Measurements from ENCODE around the gene MARK3.

The MARK3 gene

DNA sequence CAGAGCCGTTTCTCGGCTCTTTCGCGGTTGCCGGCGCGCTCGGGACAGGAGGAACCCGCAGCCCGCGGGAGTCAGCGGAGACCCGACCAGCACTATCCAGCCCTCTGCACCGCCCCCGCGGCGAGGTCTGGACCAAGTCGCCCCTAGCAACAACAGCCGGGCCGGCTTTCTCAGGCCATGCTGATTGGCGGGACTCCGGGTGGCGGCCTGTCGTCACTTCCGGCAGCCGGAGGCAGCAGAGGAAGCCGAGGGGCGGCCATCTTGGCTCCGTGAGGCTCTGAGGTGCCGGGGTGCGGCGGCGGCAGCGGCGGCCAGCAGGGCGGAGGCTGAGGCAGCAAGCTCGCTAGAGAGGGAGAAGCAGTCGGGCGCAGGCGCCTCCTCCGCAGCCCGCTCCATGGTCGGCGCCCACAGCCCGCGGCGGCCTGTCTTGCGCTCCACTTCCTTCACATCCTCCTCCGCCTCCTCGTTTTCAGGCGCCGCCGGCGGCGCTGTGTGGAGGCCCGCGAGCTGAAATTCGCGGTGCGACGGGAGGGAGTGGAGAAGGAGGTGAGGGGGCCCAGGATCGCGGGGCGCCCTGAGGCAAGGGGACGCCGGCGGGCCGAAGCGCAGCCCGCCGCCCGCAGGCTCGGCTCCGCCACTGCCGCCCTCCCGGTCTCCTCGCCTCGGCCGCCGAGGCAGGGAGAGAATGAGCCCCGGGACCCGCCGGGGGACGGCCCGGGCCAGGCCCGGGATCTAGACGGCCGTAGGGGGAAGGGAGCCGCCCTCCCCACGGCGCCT lies at the start of gene MARK3:
Gene MARK3 (plus strand): TSS at position 264 of the 777 bp plus-strand sequence. CDS start 615 bp downstream, outside the sequence.
- in situ Hi-C loops (cut with HindIII; ENCODE audit: low sequenced_read_pairs): no loop called here
- peak within 1 kb of the TSS; percentile 98 for H3K4me3 ChIP-seq (ENCODE audit: low read depth, low read length)
- TF ChIP-seq, protein P1, sequence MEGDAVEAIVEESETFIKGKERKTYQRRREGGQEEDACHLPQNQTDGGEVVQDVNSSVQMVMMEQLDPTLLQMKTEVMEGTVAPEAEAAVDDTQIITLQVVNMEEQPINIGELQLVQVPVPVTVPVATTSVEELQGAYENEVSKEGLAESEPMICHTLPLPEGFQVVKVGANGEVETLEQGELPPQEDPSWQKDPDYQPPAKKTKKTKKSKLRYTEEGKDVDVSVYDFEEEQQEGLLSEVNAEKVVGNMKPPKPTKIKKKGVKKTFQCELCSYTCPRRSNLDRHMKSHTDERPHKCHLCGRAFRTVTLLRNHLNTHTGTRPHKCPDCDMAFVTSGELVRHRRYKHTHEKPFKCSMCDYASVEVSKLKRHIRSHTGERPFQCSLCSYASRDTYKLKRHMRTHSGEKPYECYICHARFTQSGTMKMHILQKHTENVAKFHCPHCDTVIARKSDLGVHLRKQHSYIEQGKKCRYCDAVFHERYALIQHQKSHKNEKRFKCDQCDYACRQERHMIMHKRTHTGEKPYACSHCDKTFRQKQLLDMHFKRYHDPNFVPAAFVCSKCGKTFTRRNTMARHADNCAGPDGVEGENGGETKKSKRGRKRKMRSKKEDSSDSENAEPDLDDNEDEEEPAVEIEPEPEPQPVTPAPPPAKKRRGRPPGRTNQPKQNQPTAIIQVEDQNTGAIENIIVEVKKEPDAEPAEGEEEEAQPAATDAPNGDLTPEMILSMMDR (IDR thresholded peaks at IDR 0.05; ENCODE audit: low read depth, low read length): peak; percentile 11
- peak; percentile 98 for DNase-seq (ENCODE audit: low read depth, low spot score)

DNA sequence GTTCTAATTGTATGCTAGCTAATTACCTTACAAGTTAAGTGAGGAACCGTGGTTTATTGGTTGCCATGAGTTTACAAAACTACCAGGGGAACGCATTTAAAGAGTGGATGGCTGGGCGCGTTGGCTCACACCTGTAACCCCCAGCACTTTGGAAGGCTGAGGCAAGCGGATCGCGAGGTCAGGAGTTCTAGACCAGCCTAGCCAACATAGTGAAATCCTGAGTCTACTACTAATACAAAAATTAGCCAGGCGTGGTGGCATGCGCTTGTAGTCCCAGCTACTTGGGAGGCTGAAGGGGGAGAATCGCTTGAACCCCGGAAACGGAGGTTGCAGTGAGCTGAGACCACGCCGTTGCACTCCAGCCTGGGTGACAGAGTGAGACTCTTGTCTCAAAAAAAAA lies 49.0 kb upstream of the MARK3 start:
- DNase-seq (ENCODE audit: low read depth, low spot score): no peak
- in situ Hi-C loops (cut with HindIII; ENCODE audit: low sequenced_read_pairs): no loop called here
- no peak overlapping the region for H3K4me3 ChIP-seq (ENCODE audit: low read depth, low read length)
- TF ChIP-seq, protein P1 (IDR thresholded peaks at IDR 0.05; ENCODE audit: low read depth, low read length): no peak

DNA sequence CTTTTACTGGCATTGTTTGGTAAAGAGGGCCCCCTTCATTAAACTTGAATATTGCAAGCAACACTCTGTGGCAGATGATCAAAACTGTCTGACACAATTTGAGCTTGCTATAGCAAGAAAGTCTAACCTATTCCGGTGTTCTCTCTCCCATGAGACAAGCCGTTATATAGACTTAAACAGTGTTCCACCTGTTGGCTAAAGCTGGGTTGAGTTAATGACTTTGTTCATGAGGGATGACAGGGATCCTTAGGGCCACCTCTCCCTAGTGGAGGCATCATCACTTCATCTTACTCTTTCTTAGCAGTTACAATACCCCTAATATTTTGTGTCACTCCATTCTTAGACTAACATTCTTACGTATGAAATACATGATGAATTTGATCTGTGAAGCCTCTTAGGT lies 47.4 kb upstream of the MARK3 start:
- DNase-seq (ENCODE audit: low read depth, low spot score): no peak
- in situ Hi-C loops (cut with HindIII; ENCODE audit: low sequenced_read_pairs): no loop called here
- no peak overlapping the region for H3K4me3 ChIP-seq (ENCODE audit: low read depth, low read length)
- TF ChIP-seq, protein P1 (IDR thresholded peaks at IDR 0.05; ENCODE audit: low read depth, low read length): no peak

DNA sequence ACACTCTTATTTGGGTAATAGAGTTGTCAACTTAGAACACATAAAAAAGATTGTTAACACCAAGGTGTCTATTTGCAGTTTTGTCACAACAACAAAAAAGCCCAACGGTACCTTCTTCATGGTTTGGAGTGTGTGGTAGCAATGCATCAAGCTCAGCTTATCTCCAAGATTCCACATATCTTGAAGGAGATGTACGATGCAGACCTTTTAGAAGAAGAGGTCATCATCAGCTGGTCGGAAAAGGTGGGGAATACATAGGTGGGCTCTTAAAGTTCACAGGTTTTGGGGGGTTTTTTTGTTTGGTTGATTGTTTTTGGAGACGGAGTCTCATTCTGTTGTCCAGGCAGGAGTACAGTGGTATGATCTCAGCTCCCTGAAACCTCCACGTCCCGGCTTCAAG lies 45.7 kb upstream of the MARK3 start:
- in situ Hi-C loops (cut with HindIII; ENCODE audit: low sequenced_read_pairs): no loop called here
- no peak for DNase-seq (ENCODE audit: low read depth, low spot score)
- H3K4me3 ChIP-seq (ENCODE audit: low read depth, low read length): no peak overlapping the region
- TF ChIP-seq, protein P1 (IDR thresholded peaks at IDR 0.05; ENCODE audit: low read depth, low read length): no peak

DNA sequence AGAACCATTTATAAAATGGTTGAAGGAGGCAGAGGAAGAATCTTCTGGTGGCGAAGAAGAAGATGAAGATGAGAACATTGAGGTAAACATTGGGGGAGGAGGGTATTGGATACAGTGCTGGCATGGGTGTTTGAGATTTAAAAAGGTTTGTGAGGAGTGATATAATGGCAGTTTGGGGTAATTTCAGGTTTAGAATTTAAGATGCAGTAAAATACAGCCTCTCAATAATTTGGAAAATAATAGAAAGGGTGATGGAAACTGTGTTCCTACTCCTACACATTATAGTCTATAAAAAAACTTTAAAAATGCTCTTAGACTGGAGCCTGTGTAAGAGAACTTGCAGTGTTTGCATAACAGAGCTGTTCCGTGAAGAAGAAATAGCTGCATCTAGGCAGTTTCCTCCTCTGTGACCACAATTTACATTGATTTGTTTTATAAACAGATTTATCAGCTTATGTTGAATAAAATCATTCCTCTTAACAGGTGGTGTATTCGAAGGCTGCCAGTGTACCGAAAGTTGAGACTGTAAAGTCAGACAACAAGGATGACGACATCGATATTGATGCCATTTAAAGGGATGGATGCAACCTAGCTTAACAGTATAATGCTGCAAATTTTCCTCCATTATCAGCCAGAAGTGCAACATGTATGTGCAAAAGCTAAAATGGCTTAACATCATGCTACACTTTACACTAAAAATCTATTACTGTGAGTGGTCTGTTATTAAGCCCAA lies 44.6 kb upstream of the MARK3 start:
- in situ Hi-C loops (cut with HindIII; ENCODE audit: low sequenced_read_pairs): no loop called here
- no peak for DNase-seq (ENCODE audit: low read depth, low spot score)
- TF ChIP-seq, protein P1 (IDR thresholded peaks at IDR 0.05; ENCODE audit: low read depth, low read length): no peak
- no peak overlapping the region for H3K4me3 ChIP-seq (ENCODE audit: low read depth, low read length)

DNA sequence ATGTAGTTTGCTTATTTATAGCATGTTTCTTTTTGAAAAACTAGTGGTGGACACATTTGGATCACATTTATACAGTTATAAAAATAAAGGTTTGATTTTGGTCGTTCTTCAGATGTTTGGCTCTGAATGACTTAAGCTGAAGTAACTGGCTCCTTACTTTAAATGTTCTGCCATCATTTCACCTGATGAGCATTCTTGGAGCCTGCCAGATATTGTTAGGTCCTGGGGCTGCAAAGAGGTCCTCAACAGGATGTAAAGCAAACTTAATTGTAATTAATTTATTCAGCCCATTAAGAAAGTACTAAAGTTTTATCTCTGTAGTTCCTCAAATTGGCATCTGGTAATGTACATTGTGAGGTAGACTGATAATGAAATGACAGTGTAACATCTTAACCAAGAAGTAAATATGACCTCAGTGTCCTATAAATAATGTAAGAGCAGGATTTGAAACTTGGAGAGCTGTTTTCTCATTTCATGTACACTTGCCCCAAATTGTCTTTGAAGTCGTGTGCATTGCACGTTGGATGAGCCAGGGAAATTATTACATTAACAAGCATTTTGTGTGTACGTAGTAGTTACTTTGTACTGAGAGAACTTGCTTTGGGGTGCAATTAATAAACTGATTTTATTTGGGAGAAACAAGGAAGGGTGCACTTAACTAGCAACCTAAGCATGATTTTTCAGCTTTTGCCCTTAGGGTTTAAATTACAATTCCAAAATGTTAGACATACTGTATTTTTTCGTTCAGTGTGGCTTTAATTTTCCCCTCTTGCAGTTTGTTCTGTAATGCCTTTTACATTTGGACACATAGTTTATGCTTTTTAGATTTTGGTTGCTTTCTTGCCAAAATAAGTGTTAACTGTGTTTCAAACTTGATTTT lies 43.7 kb upstream of the MARK3 start:
- DNase-seq (ENCODE audit: low read depth, low spot score): no peak
- TF ChIP-seq, protein P1 (IDR thresholded peaks at IDR 0.05; ENCODE audit: low read depth, low read length): no peak
- no peak overlapping the region for H3K4me3 ChIP-seq (ENCODE audit: low read depth, low read length)
- in situ Hi-C loops (cut with HindIII; ENCODE audit: low sequenced_read_pairs): no loop called here
